Measurements from ENCODE around the gene XRCC6. TPM values are rescaled to one million over a fixed set of nuclear protein-coding genes. Genes with fewer than 3 reads are reported as not detected.
"Not testable (repeated sequence)": the region's sequence is repeated elsewhere in the genome, so short reads cannot be mapped to it uniquely, and the experiment has no call there.

The XRCC6 gene
- total RNA-seq, 1 experiment from 2014 or later, result 414 TPM

GRCh38 chr22:41589391-41590241, 31.5 kb upstream of the XRCC6 start, which contains the start of gene PMM1:
Gene PMM1, minus strand, starts transcription at chr22:41589840. Its CDS starts 35 bp downstream, at chr22:41589805.
- ChIA-PET CTCF (interaction anchor here (0.6 to 1.5 kb wide), 10 partner anchors 9 to 186 kb away, joined by 3 to 16 read pairs (median 6); partner anchors contain the start of genes DESI1, POLR3H and XRCC6), POLR2A (interaction anchor here (0.5 to 1.9 kb wide), 26 partner anchors 9 to 1412 kb away, joined by 3 to 27 read pairs (median 4); partner anchors contain the start of genes ACO2, CCDC134, DESI1 and PHF5A)
- BruUV-seq (replicated peaks), result no TSS peak
- H3K27ac Mint-ChIP-seq (ENCODE audit: unreplicated experiment), result peak within 1 kb of the TSS; percentile 76
- peaks cover 17% of the 10 kb centered on the region for H3K4me1 ChIP-seq
- no peaks in the 10 kb centered on the region for H3K9me3 Mint-ChIP-seq (ENCODE audit: unreplicated experiment)
- peak within 1 kb of the TSS; percentile 92 for H3K4me3 ChIP-seq (ENCODE audit: low read depth, low read length)
- no peaks in the 10 kb centered on the region for H3K36me3 ChIP-seq (ENCODE audit: control insufficient read depth, insufficient read depth, low read length)
- H3K4me3 Mint-ChIP-seq (ENCODE audit: unreplicated experiment), result peak within 1 kb of the TSS; percentile 87
- peaks cover 9% of the 10 kb centered on the region for H3K36me3 Mint-ChIP-seq (ENCODE audit: insufficient read depth, unreplicated experiment)
- H3K27me3 Mint-ChIP-seq (ENCODE audit: insufficient read depth, unreplicated experiment), result no peaks in the 10 kb centered on the region
- H3K4me1 Mint-ChIP-seq (ENCODE audit: low read depth, unreplicated experiment), result no peaks in the 10 kb centered on the region
- H3K9me3 ChIP-seq, result no peaks in the 10 kb centered on the region
- intact Hi-C loops (cut with micrococcal nuclease; ENCODE audit: unreplicated experiment), result loop anchor here (1.0 to 10.0 kb wide), 3 partner anchors 32 to 485 kb away; partner anchors contain the start of genes DESI1, NAGA, PHETA2 and POLR3H
- TF ChIP-seq, protein P1, sequence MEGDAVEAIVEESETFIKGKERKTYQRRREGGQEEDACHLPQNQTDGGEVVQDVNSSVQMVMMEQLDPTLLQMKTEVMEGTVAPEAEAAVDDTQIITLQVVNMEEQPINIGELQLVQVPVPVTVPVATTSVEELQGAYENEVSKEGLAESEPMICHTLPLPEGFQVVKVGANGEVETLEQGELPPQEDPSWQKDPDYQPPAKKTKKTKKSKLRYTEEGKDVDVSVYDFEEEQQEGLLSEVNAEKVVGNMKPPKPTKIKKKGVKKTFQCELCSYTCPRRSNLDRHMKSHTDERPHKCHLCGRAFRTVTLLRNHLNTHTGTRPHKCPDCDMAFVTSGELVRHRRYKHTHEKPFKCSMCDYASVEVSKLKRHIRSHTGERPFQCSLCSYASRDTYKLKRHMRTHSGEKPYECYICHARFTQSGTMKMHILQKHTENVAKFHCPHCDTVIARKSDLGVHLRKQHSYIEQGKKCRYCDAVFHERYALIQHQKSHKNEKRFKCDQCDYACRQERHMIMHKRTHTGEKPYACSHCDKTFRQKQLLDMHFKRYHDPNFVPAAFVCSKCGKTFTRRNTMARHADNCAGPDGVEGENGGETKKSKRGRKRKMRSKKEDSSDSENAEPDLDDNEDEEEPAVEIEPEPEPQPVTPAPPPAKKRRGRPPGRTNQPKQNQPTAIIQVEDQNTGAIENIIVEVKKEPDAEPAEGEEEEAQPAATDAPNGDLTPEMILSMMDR (IDR thresholded peaks at IDR 0.05; ENCODE audit: insufficient read depth in 1 of 2, low read depth in 1 of 2, low read length in 1 of 2, severe bottlenecking in 1 of 2, unreplicated experiment in 1 of 2), result no peak
- DNase-seq, result peak; percentile 100
- no peaks in the 10 kb centered on the region for H3K27me3 ChIP-seq (replicated peaks; ENCODE audit: control insufficient read depth, insufficient read depth, low read length)

- intact Hi-C loops (cut with micrococcal nuclease; ENCODE audit: unreplicated experiment); POLR2A ChIA-PET: not testable (repeated sequence)
Measured at GRCh38 chr22:41593336-41593960, 27.6 kb upstream of the XRCC6 start.

DNA sequence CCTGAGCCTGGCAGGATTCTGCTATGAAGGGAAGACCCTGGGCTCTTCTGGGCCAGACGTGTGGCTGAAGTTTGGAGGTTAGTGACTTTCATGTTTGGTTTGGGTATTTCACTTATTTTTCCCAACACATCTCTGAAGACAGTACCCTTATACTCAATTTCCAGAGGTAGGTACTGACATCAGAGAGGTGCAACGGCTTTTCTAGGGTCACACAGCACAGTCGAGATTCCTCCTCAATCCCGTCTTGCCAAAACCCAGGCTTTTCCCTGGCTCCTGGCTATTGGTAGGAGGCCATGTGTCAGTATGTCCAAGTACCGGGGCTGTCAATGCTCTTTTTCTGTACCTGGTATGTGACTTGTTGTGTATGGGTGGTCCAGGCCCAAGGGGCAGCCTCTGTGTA, 25.4 kb upstream of the XRCC6 start:
- H3K27me3 ChIP-seq (replicated peaks; ENCODE audit: control insufficient read depth, insufficient read depth, low read length), result no peaks in the 10 kb centered on the region
- no peak overlapping the region for H3K4me3 ChIP-seq (ENCODE audit: low read depth, low read length)
- H3K4me3 Mint-ChIP-seq (ENCODE audit: unreplicated experiment), result no peak overlapping the region
- CTCF ChIA-PET, result no interaction called here
- H3K4me1 ChIP-seq, result no peaks in the 10 kb centered on the region
- TF ChIP-seq, protein P1 (IDR thresholded peaks at IDR 0.05; ENCODE audit: insufficient read depth in 1 of 2, low read depth in 1 of 2, low read length in 1 of 2, severe bottlenecking in 1 of 2, unreplicated experiment in 1 of 2), result no peak
- peaks cover 6% of the 10 kb centered on the region for H3K4me1 Mint-ChIP-seq (ENCODE audit: low read depth, unreplicated experiment)
- no peaks in the 10 kb centered on the region for H3K27me3 Mint-ChIP-seq (ENCODE audit: insufficient read depth, unreplicated experiment)
- BruUV-seq (replicated peaks), result TSS peak; percentile 3
- intact Hi-C loops (cut with micrococcal nuclease; ENCODE audit: unreplicated experiment), result no loop called here
- H3K9me3 ChIP-seq, result no peaks in the 10 kb centered on the region
- peak overlapping the region; percentile 9 for H3K27ac Mint-ChIP-seq (ENCODE audit: unreplicated experiment)
- DNase-seq, result no peak
- H3K36me3 Mint-ChIP-seq (ENCODE audit: insufficient read depth, unreplicated experiment), result peaks cover 13% of the 10 kb centered on the region
- no peaks in the 10 kb centered on the region for H3K9me3 Mint-ChIP-seq (ENCODE audit: unreplicated experiment)
- H3K36me3 ChIP-seq (ENCODE audit: control insufficient read depth, insufficient read depth, low read length), result no peaks in the 10 kb centered on the region; the same call in 1 of the 2 replicates
- POLR2A ChIA-PET, result no interaction called here

More at GRCh38 chr22:41593336-41593960, 27.6 kb upstream of the XRCC6 start:
- not testable (repeated sequence) for H3K4me3 Mint-ChIP-seq (ENCODE audit: unreplicated experiment); H3K27me3 Mint-ChIP-seq (ENCODE audit: insufficient read depth, unreplicated experiment); BruUV-seq (replicated peaks); H3K4me1 Mint-ChIP-seq (ENCODE audit: low read depth, unreplicated experiment); H3K9me3 Mint-ChIP-seq (ENCODE audit: unreplicated experiment); H3K27ac Mint-ChIP-seq (ENCODE audit: unreplicated experiment); H3K4me3 ChIP-seq (ENCODE audit: low read depth, low read length); DNase-seq; H3K27me3 ChIP-seq (replicated peaks; ENCODE audit: control insufficient read depth, insufficient read depth, low read length); H3K9me3 ChIP-seq; H3K36me3 ChIP-seq (ENCODE audit: control insufficient read depth, insufficient read depth, low read length); H3K4me1 ChIP-seq
- peaks cover 21% of the 10 kb centered on the region for H3K36me3 Mint-ChIP-seq (ENCODE audit: insufficient read depth, unreplicated experiment)
- CTCF ChIA-PET, result interaction anchor here (1.1 kb wide), 1 partner anchor 16 kb away, joined by 3 read pairs; no protein-coding TSS in a partner anchor
